Measurements from ENCODE around the gene TMCC1. TPM values are rescaled to one million over a fixed set of nuclear protein-coding genes. Genes with fewer than 3 reads are reported as not detected.

Gene TMCC1
- polyA plus RNA-seq, 1 of the 3 experiments (the other 2 are of a cell fraction) = 7.2 TPM

DNA sequence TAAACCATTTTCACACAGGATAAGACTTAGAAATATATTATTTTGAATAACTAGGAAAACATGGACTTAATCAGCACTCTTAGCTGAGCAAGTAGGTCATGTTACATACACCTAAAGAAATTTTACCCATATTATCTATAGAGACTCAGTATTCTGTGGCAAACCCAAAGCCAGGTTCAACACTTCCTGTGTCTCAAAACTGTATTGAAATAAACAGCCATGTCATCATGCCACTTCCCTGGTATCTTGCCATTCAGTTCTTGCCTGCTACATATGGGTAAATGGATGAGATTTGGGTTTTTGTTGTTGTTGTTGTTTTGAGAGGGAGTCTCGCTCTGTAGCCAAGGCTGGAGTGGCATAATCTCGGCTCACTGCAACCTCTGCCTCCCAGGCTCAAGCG, 145.5 kb downstream of the TMCC1 start:
- TF ChIP-seq JUND (IDR thresholded peaks at IDR 0.05) (no peak), SIN3A (IDR thresholded peaks at IDR 0.05; ENCODE audit: borderline replicate concordance, low read depth, low read length) (no peak), USF1 (IDR thresholded peaks at IDR 0.05; ENCODE audit: borderline replicate concordance, low read depth) (no peak), MEF2A (IDR thresholded peaks at IDR 0.05; ENCODE audit: borderline replicate concordance, low read depth) (no peak), NFIC (IDR thresholded peaks at IDR 0.05; ENCODE audit: borderline replicate concordance) (no peak), NRF1 (IDR thresholded peaks at IDR 0.05; ENCODE audit: low read depth, low read length) (no peak), FOXM1 (IDR thresholded peaks at IDR 0.05; ENCODE audit: low read depth) (no peak), EP300 (IDR thresholded peaks at IDR 0.05; ENCODE audit: borderline replicate concordance in 1 of 2, low read depth in 1 of 2, low read length in 1 of 2) (no peak), TCF12 (IDR thresholded peaks at IDR 0.05) (no peak), REST (IDR thresholded peaks at IDR 0.05; ENCODE audit: low read depth, low read length) (no peak), GABPA (IDR thresholded peaks at IDR 0.05; ENCODE audit: low read depth) (no peak), POLR2AphosphoS5 (IDR thresholded peaks at IDR 0.05; ENCODE audit: low read depth, low read length) (no peak), MAX (IDR thresholded peaks at IDR 0.05; ENCODE audit: low read depth) (no peak), PBX3 (IDR thresholded peaks at IDR 0.05) (no peak), SMC3 (IDR thresholded peaks at IDR 0.05; ENCODE audit: low read depth, low read length) (no peak), RFX5 (IDR thresholded peaks at IDR 0.05; ENCODE audit: low read length) (no peak), GATA2 (CRISPR knock-in tag; IDR thresholded peaks at IDR 0.05) (no peak), ELF1 (IDR thresholded peaks at IDR 0.05) (no peak), TAF1 (IDR thresholded peaks at IDR 0.05; ENCODE audit: borderline replicate concordance, low read depth, low read length) (no peak)
- TF ChIP-seq, protein P1, sequence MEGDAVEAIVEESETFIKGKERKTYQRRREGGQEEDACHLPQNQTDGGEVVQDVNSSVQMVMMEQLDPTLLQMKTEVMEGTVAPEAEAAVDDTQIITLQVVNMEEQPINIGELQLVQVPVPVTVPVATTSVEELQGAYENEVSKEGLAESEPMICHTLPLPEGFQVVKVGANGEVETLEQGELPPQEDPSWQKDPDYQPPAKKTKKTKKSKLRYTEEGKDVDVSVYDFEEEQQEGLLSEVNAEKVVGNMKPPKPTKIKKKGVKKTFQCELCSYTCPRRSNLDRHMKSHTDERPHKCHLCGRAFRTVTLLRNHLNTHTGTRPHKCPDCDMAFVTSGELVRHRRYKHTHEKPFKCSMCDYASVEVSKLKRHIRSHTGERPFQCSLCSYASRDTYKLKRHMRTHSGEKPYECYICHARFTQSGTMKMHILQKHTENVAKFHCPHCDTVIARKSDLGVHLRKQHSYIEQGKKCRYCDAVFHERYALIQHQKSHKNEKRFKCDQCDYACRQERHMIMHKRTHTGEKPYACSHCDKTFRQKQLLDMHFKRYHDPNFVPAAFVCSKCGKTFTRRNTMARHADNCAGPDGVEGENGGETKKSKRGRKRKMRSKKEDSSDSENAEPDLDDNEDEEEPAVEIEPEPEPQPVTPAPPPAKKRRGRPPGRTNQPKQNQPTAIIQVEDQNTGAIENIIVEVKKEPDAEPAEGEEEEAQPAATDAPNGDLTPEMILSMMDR (IDR thresholded peaks at IDR 0.05) = no peak
- H3K4me1 ChIP-seq (ENCODE audit: control insufficient read depth in 1 of 2, insufficient read depth in 2 of 2, low read depth in 1 of 2, low read length in 1 of 2) = no peaks in the 10 kb centered on the region; a peak in 1 of 4 replicates
- H3F3A ChIP-seq (replicated peaks; ENCODE audit: insufficient read depth) = no peaks in the 10 kb centered on the region
- ChIA-PET CTCF (no interaction called here), POLR2A (no interaction called here)
- H3K4me2 ChIP-seq = no peak overlapping the region
- H3K36me3 ChIP-seq (replicated peaks in 1 of 2; ENCODE audit: control insufficient read depth in 1 of 2, insufficient read depth in 2 of 2, low read length in 1 of 2) = no peaks in the 10 kb centered on the region
- 100% methylated on average over 1 of the region's 3 CpGs for WGBS (ENCODE audit: low lambda C conversion rate)
- no peak overlapping the region for H3K4me3 ChIP-seq (ENCODE audit: low read depth in 2 of 2, low read length in 1 of 2)
- no peak overlapping the region for H3K27ac ChIP-seq (ENCODE audit: low read depth in 2 of 2, low read length in 1 of 2)
- no peak overlapping the region for H3K9ac ChIP-seq
- no peak for DNase-seq
- no peaks in the 10 kb centered on the region for H3K27me3 ChIP-seq (ENCODE audit: insufficient read depth)
- H3K9me3 ChIP-seq = no peaks in the 10 kb centered on the region
- H3K79me2 ChIP-seq (ENCODE audit: insufficient read depth) = peaks cover 15% of the 10 kb centered on the region
- H3K9me2 ChIP-seq = no peaks in the 10 kb centered on the region
- H4K20me1 ChIP-seq (ENCODE audit: insufficient read depth) = peaks cover 2% of the 10 kb centered on the region; the same call in 1 of the 2 replicates
- H2AFZ ChIP-seq (ENCODE audit: low read depth) = no peak overlapping the region
